Measurements from ENCODE around the gene SH3PXD2B.

SH3PXD2B gene

GRCh38 chr5:172454358-172455086 is at the start of gene SH3PXD2B:
Gene SH3PXD2B (minus strand): TSS chr5:172454525. CDS start chr5:172454352, 173 bp downstream.
- Mint-ChIP-seq H3K36me3 (no peaks in the 10 kb centered on the region), H3K4me3 (peak within 1 kb of the TSS; percentile 90), H3K27me3 (peaks cover 5% of the 10 kb centered on the region), H3K4me1 (peaks cover 16% of the 10 kb centered on the region), H3K9me3 (no peaks in the 10 kb centered on the region), H3K27ac (peak within 1 kb of the TSS; percentile 73)

GRCh38 chr5:172502969-172503368 is 48.6 kb upstream of the SH3PXD2B start:
- Mint-ChIP-seq H3K36me3 (no peaks in the 10 kb centered on the region), H3K4me3 (no peak overlapping the region)

GRCh38 chr5:172502410-172502809 is 48.1 kb upstream of the SH3PXD2B start:
- H3K27me3 Mint-ChIP-seq: peaks cover 6% of the 10 kb centered on the region
- no peak overlapping the region for H3K27ac Mint-ChIP-seq
- no peaks in the 10 kb centered on the region for H3K36me3 Mint-ChIP-seq
- H3K9me3 Mint-ChIP-seq: no peaks in the 10 kb centered on the region
- no peaks in the 10 kb centered on the region for H3K4me1 Mint-ChIP-seq
- no peak overlapping the region for H3K4me3 Mint-ChIP-seq

More at GRCh38 chr5:172502969-172503368, 48.6 kb upstream of the SH3PXD2B start:
- H3K9me3 Mint-ChIP-seq: no peaks in the 10 kb centered on the region
- H3K4me1 Mint-ChIP-seq: no peaks in the 10 kb centered on the region
- H3K27ac Mint-ChIP-seq: no peak overlapping the region
- H3K27me3 Mint-ChIP-seq: peaks cover 7% of the 10 kb centered on the region

- Mint-ChIP-seq H3K36me3 (no peaks in the 10 kb centered on the region), H3K4me3 (no peak overlapping the region), H3K4me1 (no peaks in the 10 kb centered on the region), H3K9me3 (no peaks in the 10 kb centered on the region), H3K27me3 (peaks cover 2% of the 10 kb centered on the region), H3K27ac (no peak overlapping the region)
These were observed 47.5 kb upstream of the SH3PXD2B start for GRCh38 chr5:172501708-172502320.

GRCh38 chr5:172499287-172499686 is 45.0 kb upstream of the SH3PXD2B start:
- H3K27ac Mint-ChIP-seq: no peak overlapping the region
- H3K36me3 Mint-ChIP-seq: no peaks in the 10 kb centered on the region
- H3K27me3 Mint-ChIP-seq: no peaks in the 10 kb centered on the region
- no peaks in the 10 kb centered on the region for H3K9me3 Mint-ChIP-seq
- no peaks in the 10 kb centered on the region for H3K4me1 Mint-ChIP-seq
- no peak overlapping the region for H3K4me3 Mint-ChIP-seq

GRCh38 chr5:172498431-172499129 is 44.3 kb upstream of the SH3PXD2B start:
- Mint-ChIP-seq H3K27ac (no peak overlapping the region), H3K9me3 (no peaks in the 10 kb centered on the region), H3K27me3 (no peaks in the 10 kb centered on the region), H3K36me3 (no peaks in the 10 kb centered on the region), H3K4me1 (no peaks in the 10 kb centered on the region), H3K4me3 (no peak overlapping the region)

- no peak overlapping the region for H3K4me3 Mint-ChIP-seq
- no peaks in the 10 kb centered on the region for H3K9me3 Mint-ChIP-seq
- no peaks in the 10 kb centered on the region for H3K36me3 Mint-ChIP-seq
- H3K27me3 Mint-ChIP-seq: no peaks in the 10 kb centered on the region
- no peak overlapping the region for H3K27ac Mint-ChIP-seq
- H3K4me1 Mint-ChIP-seq: no peaks in the 10 kb centered on the region
These were observed 43.4 kb upstream of the SH3PXD2B start for GRCh38 chr5:172497591-172498255.

- no peaks in the 10 kb centered on the region for H3K36me3 Mint-ChIP-seq
- no peak overlapping the region for H3K27ac Mint-ChIP-seq
- no peaks in the 10 kb centered on the region for H3K9me3 Mint-ChIP-seq
- no peak overlapping the region for H3K4me3 Mint-ChIP-seq
- no peaks in the 10 kb centered on the region for H3K4me1 Mint-ChIP-seq
- H3K27me3 Mint-ChIP-seq: no peaks in the 10 kb centered on the region
These were observed 42.5 kb upstream of the SH3PXD2B start for GRCh38 chr5:172496671-172497371.

GRCh38 chr5:172494630-172495505 is 40.5 kb upstream of the SH3PXD2B start:
- H3K27me3 Mint-ChIP-seq: no peaks in the 10 kb centered on the region
- no peak overlapping the region for H3K27ac Mint-ChIP-seq
- H3K4me1 Mint-ChIP-seq: no peaks in the 10 kb centered on the region
- H3K9me3 Mint-ChIP-seq: no peaks in the 10 kb centered on the region
- H3K4me3 Mint-ChIP-seq: no peak overlapping the region
- no peaks in the 10 kb centered on the region for H3K36me3 Mint-ChIP-seq

GRCh38 chr5:172493906-172494305 is 39.6 kb upstream of the SH3PXD2B start:
- H3K4me3 Mint-ChIP-seq: no peak overlapping the region
- H3K4me1 Mint-ChIP-seq: no peaks in the 10 kb centered on the region
- H3K9me3 Mint-ChIP-seq: no peaks in the 10 kb centered on the region
- H3K27me3 Mint-ChIP-seq: no peaks in the 10 kb centered on the region
- no peaks in the 10 kb centered on the region for H3K36me3 Mint-ChIP-seq
- H3K27ac Mint-ChIP-seq: no peak overlapping the region

- H3K4me1 Mint-ChIP-seq: no peaks in the 10 kb centered on the region
These were observed 39.1 kb upstream of the SH3PXD2B start for GRCh38 chr5:172493461-172493860.

GRCh38 chr5:172493002-172493401 is 38.7 kb upstream of the SH3PXD2B start:
- H3K27me3 Mint-ChIP-seq: peaks cover 1% of the 10 kb centered on the region
- H3K9me3 Mint-ChIP-seq: no peaks in the 10 kb centered on the region
- H3K36me3 Mint-ChIP-seq: no peaks in the 10 kb centered on the region
- H3K27ac Mint-ChIP-seq: no peak overlapping the region
- no peak overlapping the region for H3K4me3 Mint-ChIP-seq
- H3K4me1 Mint-ChIP-seq: no peaks in the 10 kb centered on the region

More at GRCh38 chr5:172493461-172493860, 39.1 kb upstream of the SH3PXD2B start:
- no peaks in the 10 kb centered on the region for H3K27me3 Mint-ChIP-seq
- H3K36me3 Mint-ChIP-seq: no peaks in the 10 kb centered on the region
- no peak overlapping the region for H3K27ac Mint-ChIP-seq
- H3K9me3 Mint-ChIP-seq: no peaks in the 10 kb centered on the region
- H3K4me3 Mint-ChIP-seq: no peak overlapping the region

- no peaks in the 10 kb centered on the region for H3K4me1 Mint-ChIP-seq
- no peak overlapping the region for H3K4me3 Mint-ChIP-seq
- H3K36me3 Mint-ChIP-seq: no peaks in the 10 kb centered on the region
- no peak overlapping the region for H3K27ac Mint-ChIP-seq
- no peaks in the 10 kb centered on the region for H3K9me3 Mint-ChIP-seq
- H3K27me3 Mint-ChIP-seq: peaks cover 1% of the 10 kb centered on the region
These were observed 37.9 kb upstream of the SH3PXD2B start for GRCh38 chr5:172492097-172492840.

GRCh38 chr5:172491481-172491880 is 37.2 kb upstream of the SH3PXD2B start:
- Mint-ChIP-seq H3K4me1 (no peaks in the 10 kb centered on the region), H3K27ac (no peak overlapping the region), H3K27me3 (peaks cover 1% of the 10 kb centered on the region), H3K4me3 (no peak overlapping the region), H3K36me3 (no peaks in the 10 kb centered on the region), H3K9me3 (no peaks in the 10 kb centered on the region)

All from activated naive CD4-positive, alpha-beta T cell treated with anti-CD3 and anti-CD28 coated beads, Interleukin-2, amount 50 U/mL, for 24 hours (primary cell).